ENCODE measurements around the gene MYPOP.

MYPOP gene

GRCh38 chr19:45935267-45935666 lies 32.9 kb upstream of the MYPOP start:
- H3K27me3 ChIP-seq = peaks cover 89% of the 10 kb centered on the region
- H3K9me3 ChIP-seq = peaks cover 7% of the 10 kb centered on the region
- no peaks in the 10 kb centered on the region for H3K4me1 ChIP-seq (ENCODE audit: control insufficient read depth in 1 of 2, insufficient read depth in 1 of 2, low read depth in 1 of 2, low read length in 1 of 2)
- no peak overlapping the region for H3K4me3 ChIP-seq (ENCODE audit: low read depth in 1 of 2, low read length in 1 of 2)
- H3K36me3 ChIP-seq = no peaks in the 10 kb centered on the region
- TF ChIP-seq CTCF (IDR thresholded peaks at IDR 0.05) = no peak
- no peak overlapping the region for H3K27ac ChIP-seq

GRCh38 chr19:45934551-45935230 lies 32.3 kb upstream of the MYPOP start:
- Histone ChIP-seq H3K4me1 (ENCODE audit: control insufficient read depth in 1 of 2, insufficient read depth in 1 of 2, low read depth in 1 of 2, low read length in 1 of 2) (no peaks in the 10 kb centered on the region), H3K27me3 (peaks cover 89% of the 10 kb centered on the region), H3K36me3 (no peaks in the 10 kb centered on the region), H3K4me3 (ENCODE audit: low read depth in 1 of 2, low read length in 1 of 2) (no peak overlapping the region), H3K9me3 (peaks cover 7% of the 10 kb centered on the region), H3K27ac (no peak overlapping the region)
- no peak for TF ChIP-seq CTCF (IDR thresholded peaks at IDR 0.05)

DNA sequence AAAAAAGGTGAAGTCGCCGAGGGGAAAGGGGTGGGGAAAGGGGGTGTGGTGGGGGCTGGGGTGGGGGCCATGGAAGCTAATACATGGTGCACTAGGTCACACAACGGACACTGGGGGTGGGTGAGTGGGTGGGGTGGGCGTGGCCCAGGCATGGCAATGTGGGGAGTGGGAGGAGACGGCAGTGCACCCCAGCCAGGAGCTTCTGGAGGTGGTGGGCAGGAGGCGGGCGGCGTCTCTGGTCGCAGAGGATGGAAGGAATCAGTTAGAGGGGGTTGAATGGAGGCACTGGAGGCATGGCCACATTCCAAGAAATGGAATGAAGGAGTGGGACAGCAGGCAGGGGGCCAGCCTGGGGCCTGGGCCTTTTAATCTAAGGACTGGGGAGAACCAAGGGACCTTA lies 31.3 kb upstream of the MYPOP start:
- no peaks in the 10 kb centered on the region for H3K4me1 ChIP-seq (ENCODE audit: control insufficient read depth in 1 of 2, insufficient read depth in 1 of 2, low read depth in 1 of 2, low read length in 1 of 2)
- no peak for TF ChIP-seq CTCF (IDR thresholded peaks at IDR 0.05)
- peaks cover 3% of the 10 kb centered on the region for H3K9me3 ChIP-seq
- H3K27me3 ChIP-seq = peaks cover 89% of the 10 kb centered on the region
- no peak overlapping the region for H3K4me3 ChIP-seq (ENCODE audit: low read depth in 1 of 2, low read length in 1 of 2)
- no peaks in the 10 kb centered on the region for H3K36me3 ChIP-seq
- no peak overlapping the region for H3K27ac ChIP-seq

DNA sequence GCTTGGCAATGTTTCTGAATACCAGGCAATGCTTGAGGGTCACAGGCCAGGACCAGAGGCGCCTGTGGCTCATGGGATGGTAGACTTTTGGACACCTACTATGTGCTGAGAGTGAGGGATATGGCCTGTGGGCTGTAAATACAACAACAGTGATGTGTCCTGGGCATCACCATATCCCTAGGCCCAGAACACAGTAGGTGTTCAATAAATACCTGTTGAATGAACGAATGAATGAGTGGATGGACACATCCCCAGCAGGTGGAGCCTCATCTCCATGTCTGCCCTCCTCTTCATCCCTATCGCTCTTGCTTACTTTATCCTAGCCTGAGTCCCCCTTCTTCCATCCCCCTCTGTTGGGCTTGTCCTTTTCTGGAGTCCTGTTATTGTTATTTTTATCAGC lies 28.6 kb upstream of the MYPOP start:
- H3K4me3 ChIP-seq (ENCODE audit: low read depth in 1 of 2, low read length in 1 of 2) = no peak overlapping the region
- no peak for TF ChIP-seq CTCF (IDR thresholded peaks at IDR 0.05)
- H3K9me3 ChIP-seq = no peaks in the 10 kb centered on the region
- H3K4me1 ChIP-seq (ENCODE audit: control insufficient read depth in 1 of 2, insufficient read depth in 1 of 2, low read depth in 1 of 2, low read length in 1 of 2) = peaks cover 6 to 8% of the 10 kb centered on the region in 2 experiments
- peaks cover 88% of the 10 kb centered on the region for H3K27me3 ChIP-seq
- no peak overlapping the region for H3K27ac ChIP-seq
- H3K36me3 ChIP-seq = no peaks in the 10 kb centered on the region

DNA sequence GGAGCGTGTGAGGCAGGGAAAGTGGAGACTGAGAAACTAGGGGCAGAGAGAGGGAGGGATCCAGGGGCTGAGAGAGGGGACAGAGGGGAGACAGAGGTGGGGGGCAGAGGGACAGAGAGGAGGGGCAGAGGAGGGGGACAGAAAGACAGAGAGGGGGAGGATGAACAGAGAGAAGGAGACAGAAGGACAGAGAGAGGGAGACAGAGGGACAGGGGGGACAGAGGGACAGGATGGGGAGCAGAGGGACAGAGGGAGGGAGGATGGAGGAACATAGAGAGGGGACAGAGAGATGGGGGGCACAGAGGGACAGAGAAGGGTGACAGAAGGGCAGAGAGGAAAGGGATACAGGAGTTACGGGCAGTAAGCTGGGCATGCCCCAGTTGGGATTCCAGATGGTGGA lies 26.8 kb upstream of the MYPOP start:
- H3K4me3 ChIP-seq (ENCODE audit: low read depth in 1 of 2, low read length in 1 of 2) = no peak overlapping the region
- no peaks in the 10 kb centered on the region for H3K36me3 ChIP-seq
- peaks cover 6 to 8% of the 10 kb centered on the region in 2 experiments for H3K4me1 ChIP-seq (ENCODE audit: control insufficient read depth in 1 of 2, insufficient read depth in 1 of 2, low read depth in 1 of 2, low read length in 1 of 2)
- no peaks in the 10 kb centered on the region for H3K9me3 ChIP-seq
- peaks cover 77% of the 10 kb centered on the region for H3K27me3 ChIP-seq
- no peak for TF ChIP-seq CTCF (IDR thresholded peaks at IDR 0.05)
- no peak overlapping the region for H3K27ac ChIP-seq

All from neutrophil (primary cell).